Mammary microvascular endothelial cell (primary cell): ENCODE data around the gene TCEAL6. TPM values are rescaled to one million over a fixed set of nuclear protein-coding genes. Genes with fewer than 3 reads are reported as not detected.

ENCODE experiments used
- total RNA-seq: library from RNA; depleted of rRNA; stranded (reverse); fragments of >200 nt; gene quantifications from 2 replicates; pipeline ENCODE4 v1.2.3, GENCODE V29; 2015

TCEAL6 gene
- not detected in 2 replicates for total RNA-seq

DNA sequence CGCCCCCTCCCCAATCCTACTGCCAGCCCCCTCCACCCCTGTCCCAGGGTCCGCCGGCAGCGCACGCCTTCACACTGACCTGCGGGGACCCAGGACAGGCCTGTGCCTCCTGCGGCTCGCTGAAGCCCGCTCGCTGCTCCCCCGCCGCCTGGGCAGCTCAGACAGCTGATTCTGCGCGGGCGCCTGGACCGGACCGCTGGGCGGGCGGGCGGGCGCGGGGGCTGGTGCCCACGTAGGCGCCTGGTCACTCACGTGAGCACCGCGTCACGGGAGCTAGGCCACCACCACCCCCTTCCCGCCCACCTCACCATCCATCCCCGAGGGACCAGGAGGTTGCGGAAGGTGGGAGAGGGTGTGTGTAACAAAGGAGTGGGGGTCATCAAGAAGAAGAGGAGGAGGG, at the start of gene TCEAL6:
TSS of gene TCEAL6 (minus strand) at position 208 of the 400 bp plus-strand sequence.

DNA sequence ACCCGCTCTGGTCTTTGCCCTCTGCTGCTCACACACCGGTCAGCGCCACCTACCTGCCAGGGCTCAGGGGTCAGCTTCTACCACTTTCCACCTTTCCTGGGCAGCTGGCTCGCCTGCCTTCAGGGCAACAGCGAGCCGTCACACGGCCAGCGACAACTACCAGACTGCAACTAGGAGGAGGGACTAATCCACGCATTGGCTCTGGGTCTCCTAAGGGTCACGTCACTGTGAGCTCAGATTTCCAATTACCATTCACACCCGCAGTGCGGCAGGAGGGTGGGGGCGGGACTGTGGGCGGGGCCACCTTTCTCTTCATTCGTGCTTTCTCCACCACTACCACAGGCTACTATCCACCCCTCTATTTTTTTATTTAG, 13.5 kb upstream of the TCEAL6 start, which contains the start of gene BEX5:
TSS of gene BEX5 (minus strand) at position 172 of the 374 bp plus-strand sequence. CDS start 1,712 bp downstream, outside the sequence.

DNA sequence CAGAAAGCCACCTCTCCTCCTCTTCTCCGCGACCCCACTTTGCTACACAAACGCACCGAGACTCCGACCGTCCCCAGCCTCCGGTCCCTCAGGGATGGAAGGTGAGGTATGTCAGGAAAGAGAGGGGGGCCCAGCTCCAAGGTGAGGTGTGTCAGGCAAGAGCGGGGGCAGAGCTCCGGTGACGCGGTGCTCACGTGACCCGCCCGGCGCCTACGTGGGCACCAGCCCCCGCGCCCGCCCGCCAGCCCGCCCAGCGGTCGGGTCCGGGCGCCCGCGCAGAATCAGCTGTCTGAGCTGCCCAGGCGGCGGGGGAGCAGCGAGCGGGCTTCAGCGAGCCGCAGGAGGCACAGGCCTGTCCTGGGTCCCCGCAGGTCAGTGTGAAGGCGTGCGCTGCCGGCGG, 16.8 kb downstream of the TCEAL6 start, which contains the start of gene TCEAL2:
TSS of gene TCEAL2 (plus strand) at position 244 of the 400 bp plus-strand sequence. CDS start 1,152 bp downstream, outside the sequence.

Other genes starting within 250 kb of the TCEAL6 start
- 0.25 and 0.60 TPM in 2 replicates for gene ZMAT1, start 210.5 kb downstream of the TCEAL6 start, total RNA-seq
- gene TCEAL2, start 16.8 kb downstream of the TCEAL6 start, total RNA-seq, result not detected in 2 replicates
- 0.30 and 3.5 TPM in 2 replicates for gene BEX5, start 13.5 kb upstream of the TCEAL6 start, total RNA-seq
- gene TCP11X1, start 72.8 kb upstream of the TCEAL6 start, total RNA-seq, result not detected in 2 replicates
- not detected in 2 replicates for gene NXF2, start 104.7 kb upstream of the TCEAL6 start, total RNA-seq